ENCODE data around the gene TCF4. TPM values are rescaled to one million over a fixed set of nuclear protein-coding genes. Genes with fewer than 3 reads are reported as not detected.

TCF4 gene
- total and polyA plus RNA-seq, 2 experiments from 2014 or later = 77.7 to 89.2 TPM

DNA sequence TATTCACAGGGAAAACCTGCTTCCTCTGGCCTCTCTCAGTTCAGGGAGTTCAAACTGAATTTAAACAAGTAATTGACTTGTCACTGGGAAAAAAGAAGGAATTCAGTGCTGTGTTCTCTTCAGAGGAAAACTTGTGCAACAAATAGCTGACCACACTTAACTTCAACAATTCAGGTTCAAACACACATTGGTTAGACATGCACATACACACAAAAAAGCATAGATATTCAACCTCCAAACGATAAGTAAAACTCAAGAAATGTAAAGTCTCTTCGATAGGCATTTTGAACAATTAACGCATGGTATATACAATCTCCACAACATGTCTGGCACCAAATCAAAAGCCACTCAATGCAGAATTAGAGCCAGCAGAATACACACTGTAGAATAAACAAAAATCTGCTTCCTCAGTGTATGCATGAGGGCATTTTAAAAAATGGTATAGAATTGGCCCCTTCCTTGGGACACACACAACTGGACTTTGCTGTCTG is 269.0 kb downstream of the TCF4 start:
- no peaks in the 10 kb centered on the region for H3K36me3 Mint-ChIP-seq (ENCODE audit: low read depth)
- no peaks in the 10 kb centered on the region for H3K27me3 ChIP-seq (ENCODE audit: insufficient read depth)
- peak overlapping the region; percentile 31 for H3K27ac Mint-ChIP-seq
- no peak overlapping the region for H3K4me2 ChIP-seq
- no peak overlapping the region for H3K4me3 Mint-ChIP-seq
- no peaks in the 10 kb centered on the region for H3F3A ChIP-seq (replicated peaks; ENCODE audit: low read depth)
- H3K36me3 ChIP-seq (ENCODE audit: insufficient read depth) = no peaks in the 10 kb centered on the region
- no peak overlapping the region for H2AFZ ChIP-seq
- no peak overlapping the region for H3K27ac ChIP-seq (ENCODE audit: low read depth)
- 0 out of 2 replicates have a peak, but pooled peaks cover 5% of the 10 kb centered on the region for H4K20me1 ChIP-seq (replicated peaks; ENCODE audit: insufficient read depth)
- no peak overlapping the region for H3K4me3 ChIP-seq
- TF ChIP-seq, protein P1, sequence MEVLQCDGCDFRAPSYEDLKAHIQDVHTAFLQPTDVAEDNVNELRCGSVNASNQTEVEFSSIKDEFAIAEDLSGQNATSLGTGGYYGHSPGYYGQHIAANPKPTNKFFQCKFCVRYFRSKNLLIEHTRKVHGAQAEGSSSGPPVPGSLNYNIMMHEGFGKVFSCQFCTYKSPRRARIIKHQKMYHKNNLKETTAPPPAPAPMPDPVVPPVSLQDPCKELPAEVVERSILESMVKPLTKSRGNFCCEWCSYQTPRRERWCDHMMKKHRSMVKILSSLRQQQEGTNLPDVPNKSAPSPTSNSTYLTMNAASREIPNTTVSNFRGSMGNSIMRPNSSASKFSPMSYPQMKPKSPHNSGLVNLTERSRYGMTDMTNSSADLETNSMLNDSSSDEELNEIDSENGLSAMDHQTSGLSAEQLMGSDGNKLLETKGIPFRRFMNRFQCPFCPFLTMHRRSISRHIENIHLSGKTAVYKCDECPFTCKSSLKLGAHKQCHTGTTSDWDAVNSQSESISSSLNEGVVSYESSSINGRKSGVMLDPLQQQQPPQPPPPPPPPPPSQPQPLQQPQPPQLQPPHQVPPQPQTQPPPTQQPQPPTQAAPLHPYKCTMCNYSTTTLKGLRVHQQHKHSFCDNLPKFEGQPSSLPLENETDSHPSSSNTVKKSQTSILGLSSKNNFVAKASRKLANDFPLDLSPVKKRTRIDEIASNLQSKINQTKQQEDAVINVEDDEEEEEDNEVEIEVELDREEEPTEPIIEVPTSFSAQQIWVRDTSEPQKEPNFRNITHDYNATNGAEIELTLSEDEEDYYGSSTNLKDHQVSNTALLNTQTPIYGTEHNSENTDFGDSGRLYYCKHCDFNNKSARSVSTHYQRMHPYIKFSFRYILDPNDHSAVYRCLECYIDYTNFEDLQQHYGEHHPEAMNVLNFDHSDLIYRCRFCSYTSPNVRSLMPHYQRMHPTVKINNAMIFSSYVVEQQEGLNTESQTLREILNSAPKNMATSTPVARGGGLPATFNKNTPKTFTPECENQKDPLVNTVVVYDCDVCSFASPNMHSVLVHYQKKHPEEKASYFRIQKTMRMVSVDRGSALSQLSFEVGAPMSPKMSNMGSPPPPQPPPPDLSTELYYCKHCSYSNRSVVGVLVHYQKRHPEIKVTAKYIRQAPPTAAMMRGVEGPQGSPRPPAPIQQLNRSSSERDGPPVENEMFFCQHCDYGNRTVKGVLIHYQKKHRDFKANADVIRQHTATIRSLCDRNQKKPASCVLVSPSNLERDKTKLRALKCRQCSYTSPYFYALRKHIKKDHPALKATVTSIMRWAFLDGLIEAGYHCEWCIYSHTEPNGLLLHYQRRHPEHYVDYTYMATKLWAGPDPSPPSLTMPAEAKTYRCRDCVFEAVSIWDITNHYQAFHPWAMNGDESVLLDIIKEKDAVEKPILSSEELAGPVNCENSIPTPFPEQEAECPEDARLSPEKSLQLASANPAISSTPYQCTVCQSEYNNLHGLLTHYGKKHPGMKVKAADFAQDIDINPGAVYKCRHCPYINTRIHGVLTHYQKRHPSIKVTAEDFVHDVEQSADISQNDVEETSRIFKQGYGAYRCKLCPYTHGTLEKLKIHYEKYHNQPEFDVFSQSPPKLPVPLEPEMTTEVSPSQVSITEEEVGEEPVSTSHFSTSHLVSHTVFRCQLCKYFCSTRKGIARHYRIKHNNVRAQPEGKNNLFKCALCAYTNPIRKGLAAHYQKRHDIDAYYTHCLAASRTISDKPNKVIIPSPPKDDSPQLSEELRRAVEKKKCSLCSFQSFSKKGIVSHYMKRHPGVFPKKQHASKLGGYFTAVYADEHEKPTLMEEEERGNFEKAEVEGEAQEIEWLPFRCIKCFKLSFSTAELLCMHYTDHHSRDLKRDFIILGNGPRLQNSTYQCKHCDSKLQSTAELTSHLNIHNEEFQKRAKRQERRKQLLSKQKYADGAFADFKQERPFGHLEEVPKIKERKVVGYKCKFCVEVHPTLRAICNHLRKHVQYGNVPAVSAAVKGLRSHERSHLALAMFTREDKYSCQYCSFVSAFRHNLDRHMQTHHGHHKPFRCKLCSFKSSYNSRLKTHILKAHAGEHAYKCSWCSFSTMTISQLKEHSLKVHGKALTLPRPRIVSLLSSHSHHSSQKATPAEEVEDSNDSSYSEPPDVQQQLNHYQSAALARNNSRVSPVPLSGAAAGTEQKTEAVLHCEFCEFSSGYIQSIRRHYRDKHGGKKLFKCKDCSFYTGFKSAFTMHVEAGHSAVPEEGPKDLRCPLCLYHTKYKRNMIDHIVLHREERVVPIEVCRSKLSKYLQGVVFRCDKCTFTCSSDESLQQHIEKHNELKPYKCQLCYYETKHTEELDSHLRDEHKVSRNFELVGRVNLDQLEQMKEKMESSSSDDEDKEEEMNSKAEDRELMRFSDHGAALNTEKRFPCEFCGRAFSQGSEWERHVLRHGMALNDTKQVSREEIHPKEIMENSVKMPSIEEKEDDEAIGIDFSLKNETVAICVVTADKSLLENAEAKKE (CRISPR knock-in tag; IDR thresholded peaks at IDR 0.05) = no peak
- TF ChIP-seq ZNF114 (CRISPR knock-in tag; IDR thresholded peaks at IDR 0.05) = no peak
- no peak for TF ChIP-seq POLR2AphosphoS5 (IDR thresholded peaks at IDR 0.05; ENCODE audit: low read depth)
- TF ChIP-seq JUNB (IDR thresholded peaks at IDR 0.05; ENCODE audit: unreplicated experiment) = no peak
- TF ChIP-seq EZH2phosphoT487 (IDR thresholded peaks at IDR 0.05; ENCODE audit: unreplicated experiment) = no peak
- TF ChIP-seq EZH2 (IDR thresholded peaks at IDR 0.05; ENCODE audit: low read depth, unreplicated experiment) = no peak
- no peak for TF ChIP-seq ZNF331 (CRISPR knock-in tag; IDR thresholded peaks at IDR 0.05; ENCODE audit: low read depth)
- TF ChIP-seq STAT1 (IDR thresholded peaks at IDR 0.05; ENCODE audit: unreplicated experiment) = no peak
- TF ChIP-seq NANOG (IDR thresholded peaks at IDR 0.05; ENCODE audit: borderline replicate concordance) = no peak
- TF ChIP-seq, protein P2, sequence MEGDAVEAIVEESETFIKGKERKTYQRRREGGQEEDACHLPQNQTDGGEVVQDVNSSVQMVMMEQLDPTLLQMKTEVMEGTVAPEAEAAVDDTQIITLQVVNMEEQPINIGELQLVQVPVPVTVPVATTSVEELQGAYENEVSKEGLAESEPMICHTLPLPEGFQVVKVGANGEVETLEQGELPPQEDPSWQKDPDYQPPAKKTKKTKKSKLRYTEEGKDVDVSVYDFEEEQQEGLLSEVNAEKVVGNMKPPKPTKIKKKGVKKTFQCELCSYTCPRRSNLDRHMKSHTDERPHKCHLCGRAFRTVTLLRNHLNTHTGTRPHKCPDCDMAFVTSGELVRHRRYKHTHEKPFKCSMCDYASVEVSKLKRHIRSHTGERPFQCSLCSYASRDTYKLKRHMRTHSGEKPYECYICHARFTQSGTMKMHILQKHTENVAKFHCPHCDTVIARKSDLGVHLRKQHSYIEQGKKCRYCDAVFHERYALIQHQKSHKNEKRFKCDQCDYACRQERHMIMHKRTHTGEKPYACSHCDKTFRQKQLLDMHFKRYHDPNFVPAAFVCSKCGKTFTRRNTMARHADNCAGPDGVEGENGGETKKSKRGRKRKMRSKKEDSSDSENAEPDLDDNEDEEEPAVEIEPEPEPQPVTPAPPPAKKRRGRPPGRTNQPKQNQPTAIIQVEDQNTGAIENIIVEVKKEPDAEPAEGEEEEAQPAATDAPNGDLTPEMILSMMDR (conservative IDR thresholded peaks at IDR 0.05; ENCODE audit: low read depth in 2 of 2) = no peak
- TF ChIP-seq, protein P3, sequence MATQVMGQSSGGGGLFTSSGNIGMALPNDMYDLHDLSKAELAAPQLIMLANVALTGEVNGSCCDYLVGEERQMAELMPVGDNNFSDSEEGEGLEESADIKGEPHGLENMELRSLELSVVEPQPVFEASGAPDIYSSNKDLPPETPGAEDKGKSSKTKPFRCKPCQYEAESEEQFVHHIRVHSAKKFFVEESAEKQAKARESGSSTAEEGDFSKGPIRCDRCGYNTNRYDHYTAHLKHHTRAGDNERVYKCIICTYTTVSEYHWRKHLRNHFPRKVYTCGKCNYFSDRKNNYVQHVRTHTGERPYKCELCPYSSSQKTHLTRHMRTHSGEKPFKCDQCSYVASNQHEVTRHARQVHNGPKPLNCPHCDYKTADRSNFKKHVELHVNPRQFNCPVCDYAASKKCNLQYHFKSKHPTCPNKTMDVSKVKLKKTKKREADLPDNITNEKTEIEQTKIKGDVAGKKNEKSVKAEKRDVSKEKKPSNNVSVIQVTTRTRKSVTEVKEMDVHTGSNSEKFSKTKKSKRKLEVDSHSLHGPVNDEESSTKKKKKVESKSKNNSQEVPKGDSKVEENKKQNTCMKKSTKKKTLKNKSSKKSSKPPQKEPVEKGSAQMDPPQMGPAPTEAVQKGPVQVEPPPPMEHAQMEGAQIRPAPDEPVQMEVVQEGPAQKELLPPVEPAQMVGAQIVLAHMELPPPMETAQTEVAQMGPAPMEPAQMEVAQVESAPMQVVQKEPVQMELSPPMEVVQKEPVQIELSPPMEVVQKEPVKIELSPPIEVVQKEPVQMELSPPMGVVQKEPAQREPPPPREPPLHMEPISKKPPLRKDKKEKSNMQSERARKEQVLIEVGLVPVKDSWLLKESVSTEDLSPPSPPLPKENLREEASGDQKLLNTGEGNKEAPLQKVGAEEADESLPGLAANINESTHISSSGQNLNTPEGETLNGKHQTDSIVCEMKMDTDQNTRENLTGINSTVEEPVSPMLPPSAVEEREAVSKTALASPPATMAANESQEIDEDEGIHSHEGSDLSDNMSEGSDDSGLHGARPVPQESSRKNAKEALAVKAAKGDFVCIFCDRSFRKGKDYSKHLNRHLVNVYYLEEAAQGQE (IDR thresholded peaks at IDR 0.05; ENCODE audit: unreplicated experiment) = no peak
- TF ChIP-seq, protein P4, sequence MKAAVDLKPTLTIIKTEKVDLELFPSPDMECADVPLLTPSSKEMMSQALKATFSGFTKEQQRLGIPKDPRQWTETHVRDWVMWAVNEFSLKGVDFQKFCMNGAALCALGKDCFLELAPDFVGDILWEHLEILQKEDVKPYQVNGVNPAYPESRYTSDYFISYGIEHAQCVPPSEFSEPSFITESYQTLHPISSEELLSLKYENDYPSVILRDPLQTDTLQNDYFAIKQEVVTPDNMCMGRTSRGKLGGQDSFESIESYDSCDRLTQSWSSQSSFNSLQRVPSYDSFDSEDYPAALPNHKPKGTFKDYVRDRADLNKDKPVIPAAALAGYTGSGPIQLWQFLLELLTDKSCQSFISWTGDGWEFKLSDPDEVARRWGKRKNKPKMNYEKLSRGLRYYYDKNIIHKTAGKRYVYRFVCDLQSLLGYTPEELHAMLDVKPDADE (IDR thresholded peaks at IDR 0.05) = no peak
- no peak for TF ChIP-seq CREB1 (CRISPR knock-in tag; IDR thresholded peaks at IDR 0.05; ENCODE audit: low read depth)
- H3K9me3 Mint-ChIP-seq = no peaks in the 10 kb centered on the region
- H3K4me1 Mint-ChIP-seq = peaks cover 73% of the 10 kb centered on the region
- no peak for DNase-seq (ENCODE audit: low spot score)
- H3K4me1 ChIP-seq (ENCODE audit: insufficient read depth) = peaks cover 72% of the 10 kb centered on the region
- peaks cover 3% of the 10 kb centered on the region for H3K27me3 Mint-ChIP-seq (ENCODE audit: insufficient read depth, low read depth, poor library complexity)
- peaks cover 39% of the 10 kb centered on the region for H3K79me2 ChIP-seq (replicated peaks; ENCODE audit: insufficient read depth)
- ATAC-seq = no peak
- no peaks in the 10 kb centered on the region for H3K9me2 ChIP-seq (ENCODE audit: insufficient read depth)

Measured in GM23338 (cell line).